ENCODE measurements around the gene WNT1. TPM values are rescaled to one million over a fixed set of nuclear protein-coding genes. Genes with fewer than 3 reads are reported as not detected.
A peak's percentile ranks its signal among the peaks of the same experiment; 100 is the strongest.

The WNT1 gene
- total and polyA plus RNA-seq, 2 of the 4 experiments (the other 2 are of a cell fraction) = not detected

- Histone ChIP-seq H4K91ac (ENCODE audit: insufficient read depth, low read depth, low read length) (no peak overlapping the region), H4K8ac (ENCODE audit: low read depth in 2 of 2, low read length in 2 of 2) (no peak overlapping the region), H2BK15ac (ENCODE audit: low read depth, low read length) (no peak overlapping the region), H3K27me3 (ENCODE audit: control insufficient read depth, insufficient read depth, low read length) (peaks cover 91% of the 10 kb centered on the region), H4K5ac (ENCODE audit: low read depth, low read length) (no peak overlapping the region), H3K23ac (ENCODE audit: low read depth, low read length) (peak overlapping the region; percentile 2; the same call in 1 of the 2 replicates), H3K56ac (ENCODE audit: extremely low read depth, insufficient read depth, low read length) (no peak overlapping the region), H3K9me3 (ENCODE audit: control insufficient read depth, insufficient read depth, low read length) (no peaks in the 10 kb centered on the region), H3K9ac (ENCODE audit: low read depth, low read length) (no peak overlapping the region), H2AFZ (replicated peaks; ENCODE audit: low read length, poor library complexity) (peak overlapping the region; percentile 84), H3K27ac (ENCODE audit: insufficient read depth, low read length) (no peak overlapping the region), H3K79me1 (ENCODE audit: low read depth in 1 of 2, low read length in 2 of 2) (no peaks in the 10 kb centered on the region), H3K4me2 (ENCODE audit: low read depth, low read length) (no peak overlapping the region; the same call in 1 of the 2 replicates), H3K14ac (replicated peaks; ENCODE audit: low read depth, low read length) (no peak overlapping the region), H3K36me3 (ENCODE audit: control insufficient read depth, insufficient read depth, low read length) (no peaks in the 10 kb centered on the region), H3K18ac (ENCODE audit: low read depth, low read length) (no peak overlapping the region), H3K4ac (ENCODE audit: low read depth, low read length) (no peak overlapping the region), H4K20me1 (ENCODE audit: insufficient read depth, low read length) (peaks cover 16% of the 10 kb centered on the region; the same call in 1 of the 2 replicates), H2AK9ac (replicated peaks; ENCODE audit: low read depth, low read length, poor library complexity) (no peak overlapping the region), H3K4me1 (ENCODE audit: control insufficient read depth, insufficient read depth, low read length) (peaks cover 3% of the 10 kb centered on the region; the same call in 1 of the 2 replicates), H2AK5ac (ENCODE audit: low read depth, low read length) (no peak overlapping the region), H3K4me3 (ENCODE audit: insufficient read depth, low read depth, low read length) (no peak overlapping the region), H2BK20ac (ENCODE audit: low read depth, low read length) (no peak overlapping the region), H3K9me1 (ENCODE audit: insufficient read depth, low read length) (peaks cover 8% of the 10 kb centered on the region), H2BK5ac (ENCODE audit: low read depth, low read length, poor library complexity, severe bottlenecking) (no peak overlapping the region), H2BK120ac (ENCODE audit: low read depth, low read length) (no peak overlapping the region)
- WGBS, 2 experiments (ENCODE audit: extremely low coverage in 2 of 2, insufficient read length in 1 of 2) = 5% methylated on average over 36 of the region's 46 CpGs; no CpG with 5 or more reads in 1 of the 2 experiments
- DNase-seq (no peak), ATAC-seq (ENCODE audit: low read depth) (no peak)
- BruUV-seq (replicated peaks) = no TSS peak
- in situ Hi-C loops (cut with MboI; ENCODE audit: low sequenced_read_pairs) (no loop called here), intact Hi-C loops (cut with micrococcal nuclease) (no loop called here), dilution Hi-C loops (cut with HindIII; ENCODE audit: low sequenced_read_pairs, unreplicated experiment) (no loop called here)
- CTCF ChIA-PET = interaction anchor here (0.6 to 1.7 kb wide), 3 partner anchors 8 to 165 kb away, joined by 3 to 7 read pairs (median 3); no protein-coding TSS in a partner anchor
- POLR2A ChIA-PET (ENCODE audit: unreplicated experiment) = no interaction called here
- no peak for TF ChIP-seq BHLHE40 (IDR thresholded peaks at IDR 0.05; ENCODE audit: low read depth, low read length)
- no peak for TF ChIP-seq NFE2L2 (IDR thresholded peaks at IDR 0.05; ENCODE audit: low read depth, low read length)
- TF ChIP-seq RCOR1 (IDR thresholded peaks at IDR 0.05; ENCODE audit: insufficient replicate concordance, low read length) = no peak
- TF ChIP-seq MAZ (IDR thresholded peaks at IDR 0.05; ENCODE audit: borderline replicate concordance, low read depth, low read length) = no peak
Measured at GRCh38 chr12:48980389-48980952, 2.3 kb downstream of the WNT1 start.

All from IMR-90 (cell line).